Osteoblast (primary cell): Measurements from ENCODE around the gene ARHGAP15. TPM values are rescaled to one million over a fixed set of nuclear protein-coding genes. Genes with fewer than 3 reads are reported as not detected.
"Not testable (repeated sequence)": the region's sequence is repeated elsewhere in the genome, so short reads cannot be mapped to it uniquely, and the experiment has no call there.

ENCODE experiments used
- DNase-seq: peaks from one replicate; pipeline ENCODE4 v3.0.0; 2011; ENCODE audit warnings: low spot score, mixed read lengths; ENCODE audit not compliant: insufficient read length; ENCODE audit errors: missing footprints
- H2AFZ ChIP-seq: 2 replicates; pipeline ENCODE4 v1.6.0; 2011; ENCODE audit warnings: mild to moderate bottlenecking, low read length
- H3K27ac ChIP-seq: 2 replicates; pipeline ENCODE4 v1.5.1; 2011; ENCODE audit warnings: mild to moderate bottlenecking, low read depth, low read length, moderate library complexity
- H3K27me3 ChIP-seq: 2 replicates; pipeline ENCODE4 v1.6.0; 2012; ENCODE audit warnings: mild to moderate bottlenecking, control low read depth, inconsistent platforms, low read length, moderate library complexity; ENCODE audit not compliant: insufficient read depth
- H3K36me3 ChIP-seq: 2 replicates; pipeline ENCODE4 v1.5.1; 2011; ENCODE audit warnings: mild to moderate bottlenecking, low read length, control low read depth, moderate library complexity; ENCODE audit not compliant: insufficient read depth
- H3K4me1 ChIP-seq: 2 replicates; pipeline ENCODE4 v1.5.1; 2011; ENCODE audit warnings: mild to moderate bottlenecking, low read length, control low read depth, moderate library complexity; ENCODE audit not compliant: insufficient read depth
- H3K4me2 ChIP-seq: 2 replicates; pipeline ENCODE4 v1.6.0; 2011; ENCODE audit warnings: mild to moderate bottlenecking, low read length; ENCODE audit not compliant: insufficient read depth
- H3K4me3 ChIP-seq: fragments of 200-600 bp; sonication (generic); 3 replicates; pipeline ENCODE4 v1.5.1; 2012; ENCODE audit warnings: mild to moderate bottlenecking, low read length, inconsistent platforms; ENCODE audit not compliant: insufficient read depth
- H3K79me2 ChIP-seq: 2 replicates; pipeline ENCODE4 v1.6.0; 2012; ENCODE audit warnings: mild to moderate bottlenecking, low read length, control low read depth, inconsistent platforms; ENCODE audit not compliant: insufficient read depth
- H3K9me3 ChIP-seq: 2 replicates; pipeline ENCODE4 v1.5.1; 2011; ENCODE audit warnings: low read depth, low read length, control low read depth
- H4K20me1 ChIP-seq: 2 replicates; pipeline ENCODE4 v1.6.0; 2012; ENCODE audit warnings: mild to moderate bottlenecking, low read length, control low read depth; ENCODE audit not compliant: insufficient read depth
- CTCF ChIP-seq: IDR thresholded peaks from 2 replicates; pipeline ENCODE4 v1.5.1; 2011; ENCODE audit warnings: mild to moderate bottlenecking, low read depth, low read length, moderate library complexity; ENCODE audit errors: extremely low read depth
- total RNA-seq: library from RNA; depleted of rRNA; stranded (reverse); fragments of >200 nt; gene quantifications from 2 replicates; pipeline ENCODE4 v1.2.3, GENCODE V29; 2012

Gene ARHGAP15
- total RNA-seq, 1 donor: 2.2 TPM

- H3K9me3 ChIP-seq: no peaks in the 10 kb centered on the region
- no peak overlapping the region for H2AFZ ChIP-seq
- no peaks in the 10 kb centered on the region for H3K36me3 ChIP-seq
- H3K4me3 ChIP-seq: no peak overlapping the region
- H3K27me3 ChIP-seq: no peaks in the 10 kb centered on the region
- no peak overlapping the region for H3K27ac ChIP-seq
- TF ChIP-seq CTCF: no peak
- H4K20me1 ChIP-seq: no peaks in the 10 kb centered on the region
- no peak for DNase-seq
- no peaks in the 10 kb centered on the region for H3K4me1 ChIP-seq
- H3K4me2 ChIP-seq: no peak overlapping the region
- no peaks in the 10 kb centered on the region for H3K79me2 ChIP-seq
Measured at GRCh38 chr2:143085125-143085784, 44.0 kb upstream of the ARHGAP15 start.

GRCh38 chr2:143087033-143087432, 42.2 kb upstream of the ARHGAP15 start:
- TF ChIP-seq CTCF: no peak
- no peak for DNase-seq

GRCh38 chr2:143088388-143088787, 40.8 kb upstream of the ARHGAP15 start:
- Histone ChIP-seq H3K27me3 (no peaks in the 10 kb centered on the region), H3K9me3 (no peaks in the 10 kb centered on the region), H3K4me2 (no peak overlapping the region), H3K36me3 (no peaks in the 10 kb centered on the region), H3K27ac (no peak overlapping the region), H3K4me1 (no peaks in the 10 kb centered on the region), H3K4me3 (no peak overlapping the region), H3K79me2 (no peaks in the 10 kb centered on the region), H2AFZ (no peak overlapping the region), H4K20me1 (no peaks in the 10 kb centered on the region)
- TF ChIP-seq CTCF: no peak
- no peak for DNase-seq

More at GRCh38 chr2:143087033-143087432, 42.2 kb upstream of the ARHGAP15 start:
- H3K36me3 ChIP-seq: no peaks in the 10 kb centered on the region
- H3K4me3 ChIP-seq: no peak overlapping the region
- no peaks in the 10 kb centered on the region for H4K20me1 ChIP-seq
- no peak overlapping the region for H3K27ac ChIP-seq
- H2AFZ ChIP-seq: no peak overlapping the region
- no peaks in the 10 kb centered on the region for H3K4me1 ChIP-seq
- H3K79me2 ChIP-seq: no peaks in the 10 kb centered on the region
- no peaks in the 10 kb centered on the region for H3K27me3 ChIP-seq
- no peak overlapping the region for H3K4me2 ChIP-seq
- no peaks in the 10 kb centered on the region for H3K9me3 ChIP-seq

GRCh38 chr2:143089520-143089919, 39.7 kb upstream of the ARHGAP15 start:
- H3K4me1 ChIP-seq, H3K9me3 ChIP-seq, H3K4me3 ChIP-seq, H3K27ac ChIP-seq, H4K20me1 ChIP-seq, DNase-seq, H3K36me3 ChIP-seq, H3K79me2 ChIP-seq, H3K27me3 ChIP-seq, H3K4me2 ChIP-seq, H2AFZ ChIP-seq: not testable (repeated sequence)
